Measurements from ENCODE around the gene MACROD1. TPM values are rescaled to one million over a fixed set of nuclear protein-coding genes. Genes with fewer than 3 reads are reported as not detected.

Gene MACROD1
- total and polyA plus RNA-seq, 9 of the 15 experiments (the other 6 are each of a cell fraction or from before 2014, with no cell fraction given), result 1.1 to 60.0 (median 26.4) TPM

GRCh38 chr11:64164392-64165312 is 1.3 kb downstream of the MACROD1 start (continued):
- TF ChIP-seq ZBTB49 (CRISPR knock-in tag; IDR thresholded peaks at IDR 0.05; ENCODE audit: borderline replicate concordance), result no peak
- no peak for TF ChIP-seq NFIX (CRISPR knock-in tag; IDR thresholded peaks at IDR 0.05; ENCODE audit: low read depth)
- no peak for TF ChIP-seq ZBTB8A (IDR thresholded peaks at IDR 0.05; ENCODE audit: partially characterized antibody)
- no peak for TF ChIP-seq GABPA (tag; conservative IDR thresholded peaks at IDR 0.05; ENCODE audit: low read depth)
- 0 out of 4 replicates have a peak, but pooled peaks of 1 of the 2 experiments have one; percentile 0 for TF ChIP-seq TRIM24 (IDR thresholded peaks at IDR 0.05)
- TF ChIP-seq SIN3A (IDR thresholded peaks at IDR 0.05; ENCODE audit: borderline replicate concordance in 2 of 2, control insufficient read depth in 1 of 2, low read depth in 2 of 2, low read length in 2 of 2), result peak in 1 of 2 experiments; percentile 20; a peak in 1 of 4 replicates
- no peak for TF ChIP-seq ZFP91 (CRISPR knock-in tag; IDR thresholded peaks at IDR 0.05)
- TF ChIP-seq HIVEP1 (CRISPR knock-in tag; IDR thresholded peaks at IDR 0.05), result no peak
- no peak for TF ChIP-seq FOSL1 (tag; conservative IDR thresholded peaks at IDR 0.05)
- TF ChIP-seq MED1 (CRISPR knock-in tag; IDR thresholded peaks at IDR 0.05; ENCODE audit: borderline replicate concordance), result no peak
- no peak for TF ChIP-seq ARNT (IDR thresholded peaks at IDR 0.05)
- no peak for TF ChIP-seq ZNF589 (CRISPR knock-in tag; IDR thresholded peaks at IDR 0.05; ENCODE audit: low read depth)
- no peak for TF ChIP-seq JUN (IDR thresholded peaks at IDR 0.05; ENCODE audit: borderline replicate concordance, low read depth, low read length)
- TF ChIP-seq JUN (CRISPR knock-in tag; IDR thresholded peaks at IDR 0.05; ENCODE audit: borderline replicate concordance), result no peak
- TF ChIP-seq ZNF592 (IDR thresholded peaks at IDR 0.05), result peak; percentile 48
- no peak for TF ChIP-seq LCOR (CRISPR knock-in tag; IDR thresholded peaks at IDR 0.05)
- no peak for TF ChIP-seq ZFP30 (CRISPR knock-in tag; IDR thresholded peaks at IDR 0.05; ENCODE audit: borderline replicate concordance)
- TF ChIP-seq SIN3B (IDR thresholded peaks at IDR 0.05; ENCODE audit: low read depth), result no peak
- no peak for TF ChIP-seq GTF2F1 (IDR thresholded peaks at IDR 0.05; ENCODE audit: low read depth, low read length)
- no peak for TF ChIP-seq CSDE1 (IDR thresholded peaks at IDR 0.05)
